NCI-H2171 treated with DMSO at 0.1 percent for 48 hours (cell line): ENCODE data around the gene ABCA1.

ENCODE experiments used
- DNase-seq: peaks from one replicate; lab custom pipeline; 2025; lab: John Stamatoyannopoulos, UW

ABCA1 gene

GRCh38 chr9:104800068-104800785 lies 127.7 kb downstream of the ABCA1 start:
- DNase-seq, result no peak

- DNase-seq, result no peak
Measured at GRCh38 chr9:104798209-104798995, 129.6 kb downstream of the ABCA1 start.

- no peak for DNase-seq
Measured at GRCh38 chr9:104795857-104796256, 132.1 kb downstream of the ABCA1 start.

GRCh38 chr9:104795082-104795481 lies 132.9 kb downstream of the ABCA1 start:
- DNase-seq, result no peak

- no peak for DNase-seq
Measured at GRCh38 chr9:104794070-104794469, 133.9 kb downstream of the ABCA1 start.

GRCh38 chr9:104788251-104788650 lies 139.7 kb downstream of the ABCA1 start:
- peak; percentile 32 for DNase-seq

GRCh38 chr9:104787306-104788015 lies 140.5 kb downstream of the ABCA1 start:
- no peak for DNase-seq

GRCh38 chr9:104786293-104786692 lies 141.7 kb downstream of the ABCA1 start:
- no peak for DNase-seq

- no peak for DNase-seq
Measured at GRCh38 chr9:104784098-104784497, 143.9 kb downstream of the ABCA1 start.

- no peak for DNase-seq
Measured at GRCh38 chr9:104783588-104783987, 144.4 kb downstream of the ABCA1 start.

GRCh38 chr9:104780796-104781395 lies 147.1 kb downstream of the ABCA1 start:
- peak; percentile 48 for DNase-seq

- DNase-seq, result no peak
Measured at GRCh38 chr9:104779946-104780535, 147.9 kb downstream of the ABCA1 start.

- DNase-seq, result no peak
Measured at GRCh38 chr9:104779334-104779733, 148.6 kb downstream of the ABCA1 start.

- DNase-seq, result no peak
Measured at GRCh38 chr9:104778802-104779201, 149.2 kb downstream of the ABCA1 start.

- DNase-seq, result no peak
Measured at GRCh38 chr9:104776797-104777196, 151.2 kb downstream of the ABCA1 start.

- DNase-seq, result no peak
Measured at GRCh38 chr9:104775976-104776375, 152.0 kb downstream of the ABCA1 start.

- no peak for DNase-seq
Measured at GRCh38 chr9:104775574-104775936, 152.4 kb downstream of the ABCA1 start.

- no peak for DNase-seq
Measured at GRCh38 chr9:104774831-104775573, 153.0 kb downstream of the ABCA1 start.

- no peak for DNase-seq
Measured at GRCh38 chr9:104774132-104774531, 153.8 kb downstream of the ABCA1 start.

GRCh38 chr9:104772714-104773510 lies 155.0 kb downstream of the ABCA1 start:
- peak; percentile 65 for DNase-seq
